HepG2 (cell line): Measurements from ENCODE around the gene KIN. TPM values are rescaled to one million over a fixed set of nuclear protein-coding genes. Genes with fewer than 3 reads are reported as not detected.

ENCODE experiments used
- AHDC1 ChIP-seq: sonication (generic); formaldehyde crosslinking; IDR thresholded peaks from 2 replicates; pipeline ENCODE4 v1.5.1; 2020; ENCODE audit warnings: mild to moderate bottlenecking, missing genetic modification reagents, borderline replicate concordance
- CEBPB ChIP-seq: IDR thresholded peaks from 2 replicates; pipeline ENCODE4 v1.6.1; 2011; ENCODE audit warnings: low read depth, low read length, improper control_type of control experiment, borderline replicate concordance
- KLF15 ChIP-seq: sonication (generic); formaldehyde crosslinking; IDR thresholded peaks from 2 replicates; pipeline ENCODE4 v1.8.1; 2023; ENCODE audit warnings: borderline replicate concordance, mild to moderate bottlenecking, inconsistent platforms, missing genetic modification reagents, mixed read lengths
- NFKBIZ ChIP-seq: IDR thresholded peaks from 2 replicates; pipeline ENCODE4 v1.6.1; 2018; ENCODE audit warnings: missing genetic modification reagents, missing compliant biosample characterization
- RBM22 ChIP-seq: fragments of 200-400 bp; formaldehyde crosslinking; optimal IDR thresholded peaks from 2 replicates; pipeline ENCODE3; 2017; ENCODE audit warnings: mild to moderate bottlenecking, low read length, moderate library complexity
- SATB2 ChIP-seq: sonication (generic); formaldehyde crosslinking; IDR thresholded peaks from 2 replicates; pipeline ENCODE4 v1.5.0; 2020; ENCODE audit warnings: missing genetic modification reagents
- SMC3 ChIP-seq: IDR thresholded peaks from 2 replicates; pipeline ENCODE4 v1.6.1; 2011; ENCODE audit warnings: low read length, improper control_type of control experiment
- ZFYVE20 ChIP-seq: sonication (generic); formaldehyde crosslinking; IDR thresholded peaks from 2 replicates; pipeline ENCODE4 v1.8.0; 2023; ENCODE audit warnings: low read depth, mild to moderate bottlenecking, moderate library complexity, missing genetic modification reagents, borderline replicate concordance
- ZMYM4 ChIP-seq: sonication (generic); formaldehyde crosslinking; IDR thresholded peaks from 2 replicates; pipeline ENCODE4 v1.8.1; 2023; ENCODE audit warnings: mild to moderate bottlenecking, missing genetic modification reagents
- ZNF33A ChIP-seq: sonication (generic); formaldehyde crosslinking; IDR thresholded peaks from 2 replicates; pipeline ENCODE4 v1.5.1; 2020; ENCODE audit warnings: missing genetic modification reagents, mild to moderate bottlenecking, moderate library complexity, borderline replicate concordance
- ZNF644 ChIP-seq: IDR thresholded peaks from 2 replicates; pipeline ENCODE4 v1.6.1; 2016; ENCODE audit warnings: low read depth
- ZNF710 ChIP-seq: sonication (generic); formaldehyde crosslinking; IDR thresholded peaks from 2 replicates; pipeline ENCODE4 v1.5.0; 2020; ENCODE audit warnings: mild to moderate bottlenecking, missing genetic modification reagents, borderline replicate concordance
- ZNF782 ChIP-seq: sonication (generic); formaldehyde crosslinking; IDR thresholded peaks from 2 replicates; pipeline ENCODE4 v1.4.0; 2020; ENCODE audit warnings: missing genetic modification reagents, mild to moderate bottlenecking, borderline replicate concordance
- ZNF850 ChIP-seq: sonication (generic); formaldehyde crosslinking; conservative IDR thresholded peaks from 2 replicates; pipeline ENCODE4 v1.9.0; 2021; ENCODE audit warnings: mild to moderate bottlenecking, missing genetic modification reagents
- ZSCAN9 ChIP-seq: IDR thresholded peaks from 2 replicates; pipeline ENCODE4 v1.6.1; 2016; ENCODE audit warnings: borderline replicate concordance
- ZZZ3 ChIP-seq: sonication (generic); formaldehyde crosslinking; IDR thresholded peaks from 2 replicates; pipeline ENCODE4 v1.4.0; 2020; ENCODE audit warnings: missing genetic modification reagents, mild to moderate bottlenecking, borderline replicate concordance
- polyA plus RNA-seq, 8 experiments: library from polyadenylated mRNA; depleted of rRNA in 3 of 8; stranded (reverse) in 7 of 8; unstranded in 1 of 8; fragments of >200 nt; fragmentation: Illumina TruSeq in 4 of 8; extraction: Trizol in 4 of 8; gene quantifications; 2 replicates each; pipeline versions ENCODE4 v1.2.1 to v1.2.3, GENCODE V29; 2011 to 2016; ENCODE audit warnings: low read depth in 4 of 8, missing spikeins in 1 of 8, mixed read lengths in 1 of 8; ENCODE audit not compliant: insufficient read depth in 1 of 8
- total RNA-seq, 5 experiments: library from RNA; depleted of rRNA; stranded (reverse); fragments of >200 nt; fragmentation: Illumina TruSeq; extraction: Trizol; gene quantifications; 2 replicates each; pipeline ENCODE4 v1.2.3, GENCODE V29; 2016; ENCODE audit warnings: low read depth in 1 of 5
- TF ChIP-seq, protein P1 (sequence below): sonication (generic); formaldehyde crosslinking; IDR thresholded peaks from 2 replicates; pipeline ENCODE4 v1.4.0; 2020; ENCODE audit warnings: missing genetic modification reagents
- TF ChIP-seq, protein P2 (sequence below): sonication (generic); IDR thresholded peaks from 2 replicates; pipeline ENCODE4 v1.6.1; 2016; ENCODE audit warnings: low read depth, borderline replicate concordance

KIN gene
- total and polyA plus RNA-seq, 2 of the 13 experiments (the other 11 are each of a cell fraction or from before 2014, with no cell fraction given) = 4.9 to 23.2 TPM

GRCh38 chr10:7703140-7703539 is 84.7 kb downstream of the KIN start, which contains the start of gene ITIH2 (continued):
- peak; percentile 68; the same call in 1 of the 2 replicates for TF ChIP-seq AHDC1 (CRISPR knock-in tag)
- no peak for TF ChIP-seq KLF15 (CRISPR knock-in tag)
- TF ChIP-seq ZNF644 (CRISPR knock-in tag) = no peak
- no peak for TF ChIP-seq CEBPB
- TF ChIP-seq RBM22 = no peak
- TF ChIP-seq SMC3 = no peak
- TF ChIP-seq, protein P1, sequence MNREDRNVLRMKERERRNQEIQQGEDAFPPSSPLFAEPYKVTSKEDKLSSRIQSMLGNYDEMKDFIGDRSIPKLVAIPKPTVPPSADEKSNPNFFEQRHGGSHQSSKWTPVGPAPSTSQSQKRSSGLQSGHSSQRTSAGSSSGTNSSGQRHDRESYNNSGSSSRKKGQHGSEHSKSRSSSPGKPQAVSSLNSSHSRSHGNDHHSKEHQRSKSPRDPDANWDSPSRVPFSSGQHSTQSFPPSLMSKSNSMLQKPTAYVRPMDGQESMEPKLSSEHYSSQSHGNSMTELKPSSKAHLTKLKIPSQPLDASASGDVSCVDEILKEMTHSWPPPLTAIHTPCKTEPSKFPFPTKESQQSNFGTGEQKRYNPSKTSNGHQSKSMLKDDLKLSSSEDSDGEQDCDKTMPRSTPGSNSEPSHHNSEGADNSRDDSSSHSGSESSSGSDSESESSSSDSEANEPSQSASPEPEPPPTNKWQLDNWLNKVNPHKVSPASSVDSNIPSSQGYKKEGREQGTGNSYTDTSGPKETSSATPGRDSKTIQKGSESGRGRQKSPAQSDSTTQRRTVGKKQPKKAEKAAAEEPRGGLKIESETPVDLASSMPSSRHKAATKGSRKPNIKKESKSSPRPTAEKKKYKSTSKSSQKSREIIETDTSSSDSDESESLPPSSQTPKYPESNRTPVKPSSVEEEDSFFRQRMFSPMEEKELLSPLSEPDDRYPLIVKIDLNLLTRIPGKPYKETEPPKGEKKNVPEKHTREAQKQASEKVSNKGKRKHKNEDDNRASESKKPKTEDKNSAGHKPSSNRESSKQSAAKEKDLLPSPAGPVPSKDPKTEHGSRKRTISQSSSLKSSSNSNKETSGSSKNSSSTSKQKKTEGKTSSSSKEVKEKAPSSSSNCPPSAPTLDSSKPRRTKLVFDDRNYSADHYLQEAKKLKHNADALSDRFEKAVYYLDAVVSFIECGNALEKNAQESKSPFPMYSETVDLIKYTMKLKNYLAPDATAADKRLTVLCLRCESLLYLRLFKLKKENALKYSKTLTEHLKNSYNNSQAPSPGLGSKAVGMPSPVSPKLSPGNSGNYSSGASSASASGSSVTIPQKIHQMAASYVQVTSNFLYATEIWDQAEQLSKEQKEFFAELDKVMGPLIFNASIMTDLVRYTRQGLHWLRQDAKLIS (CRISPR knock-in tag) = no peak; the same call in none of the 2 replicates
- no peak for TF ChIP-seq ZZZ3 (CRISPR knock-in tag)
- peak; percentile 23; the same call in 1 of the 2 replicates for TF ChIP-seq ZSCAN9 (CRISPR knock-in tag)
- TF ChIP-seq ZMYM4 (CRISPR knock-in tag) = no peak
- peak; percentile 66; the same call in 1 of the 2 replicates for TF ChIP-seq ZNF710 (CRISPR knock-in tag)
- 0 out of 2 replicates have a peak, but pooled peaks have one; percentile 28 for TF ChIP-seq SATB2 (CRISPR knock-in tag)
- TF ChIP-seq NFKBIZ (CRISPR knock-in tag) = no peak
- TF ChIP-seq ZNF33A = no peak
- no peak for TF ChIP-seq ZFYVE20 (CRISPR knock-in tag)
- TF ChIP-seq, protein P2, sequence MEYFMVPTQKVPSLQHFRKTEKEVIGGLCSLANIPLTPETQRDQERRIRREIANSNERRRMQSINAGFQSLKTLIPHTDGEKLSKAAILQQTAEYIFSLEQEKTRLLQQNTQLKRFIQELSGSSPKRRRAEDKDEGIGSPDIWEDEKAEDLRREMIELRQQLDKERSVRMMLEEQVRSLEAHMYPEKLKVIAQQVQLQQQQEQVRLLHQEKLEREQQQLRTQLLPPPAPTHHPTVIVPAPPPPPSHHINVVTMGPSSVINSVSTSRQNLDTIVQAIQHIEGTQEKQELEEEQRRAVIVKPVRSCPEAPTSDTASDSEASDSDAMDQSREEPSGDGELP = peak; percentile 34; the same call in 1 of the 2 replicates
- no peak for TF ChIP-seq ZNF850
- no peak; the same call in 1 of the 2 replicates for TF ChIP-seq ZNF782
